ENCODE results near the gene RPL7L1. TPM values are rescaled to one million over a fixed set of nuclear protein-coding genes. Genes with fewer than 3 reads are reported as not detected.
A peak's percentile ranks its signal among the peaks of the same experiment; 100 is the strongest.
"Not testable (repeated sequence)": the region's sequence is repeated elsewhere in the genome, so short reads cannot be mapped to it uniquely, and the experiment has no call there.

Gene RPL7L1
- total RNA-seq, 5 donors from 2014 or later (not counting 1 experiment from before 2014, with no cell fraction given) = 62.5 to 89.2 (median 81.3) TPM

DNA sequence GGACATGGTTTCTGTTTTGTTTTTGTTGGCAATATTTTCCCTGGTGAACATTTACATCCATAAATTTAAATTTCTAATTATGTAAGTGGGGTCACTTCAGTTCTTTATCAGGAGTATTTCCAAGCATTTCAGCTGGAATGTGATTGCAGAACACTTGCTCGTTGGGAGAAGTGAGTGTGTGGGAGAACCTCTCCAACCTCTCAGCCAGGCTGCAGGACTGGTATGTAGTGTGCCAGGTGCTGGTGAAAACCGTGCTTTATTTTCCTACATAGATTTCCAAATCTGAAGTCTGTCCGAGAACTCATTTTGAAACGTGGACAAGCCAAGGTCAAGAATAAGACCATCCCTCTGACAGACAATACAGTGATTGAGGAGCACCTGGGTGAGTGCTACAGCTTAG is 6.3 kb downstream of the RPL7L1 start:
- Mint-ChIP-seq H3K27ac (no peak overlapping the region), H3K36me3 (peaks cover 33% of the 10 kb centered on the region), H3K9me3 (no peaks in the 10 kb centered on the region), H3K27me3 (no peaks in the 10 kb centered on the region), H3K4me3 (no peak overlapping the region), H3K4me1 (peaks cover 15 to 26% (median 22%) of the 10 kb centered on the region in 3 donors)
- Histone ChIP-seq H3K4me1 (ENCODE audit: control insufficient read depth in 1 of 2, extremely low read depth in 1 of 2, insufficient read depth in 2 of 2, low read length in 2 of 2) (peaks cover 5 to 22% of the 10 kb centered on the region in 2 experiments), H3K4me3 (ENCODE audit: control insufficient read depth in 1 of 2, extremely low read depth in 1 of 2, low read length in 1 of 2) (no peak overlapping the region), H3K9me3 (no peaks in the 10 kb centered on the region), H3K36me3 (ENCODE audit: control insufficient read depth in 2 of 2, extremely low read depth in 1 of 2, insufficient read depth in 1 of 2, low read length in 1 of 2) (peaks cover 16 to 42% of the 10 kb centered on the region in 2 donors), H3K27ac (ENCODE audit: low read length) (no peak overlapping the region), H3K27me3 (replicated peaks in 1 of 2; ENCODE audit: control insufficient read depth in 2 of 2, extremely low read depth in 1 of 2, insufficient read depth in 2 of 2, low read length in 1 of 2) (no peaks in the 10 kb centered on the region)
- no peak for ATAC-seq (replicated peaks in 1 of 4)
- no peak for DNase-seq
- WGBS (ENCODE audit: insufficient coverage) = no CpG with 5 or more reads among the region's 4 CpGs
- ChIA-PET CTCF (no interaction called here), POLR2A (interaction anchor here (0.5 to 0.6 kb wide), 2 partner anchors 25 to 119 kb away, joined by 5 to 9 read pairs; no protein-coding TSS in a partner anchor)

DNA sequence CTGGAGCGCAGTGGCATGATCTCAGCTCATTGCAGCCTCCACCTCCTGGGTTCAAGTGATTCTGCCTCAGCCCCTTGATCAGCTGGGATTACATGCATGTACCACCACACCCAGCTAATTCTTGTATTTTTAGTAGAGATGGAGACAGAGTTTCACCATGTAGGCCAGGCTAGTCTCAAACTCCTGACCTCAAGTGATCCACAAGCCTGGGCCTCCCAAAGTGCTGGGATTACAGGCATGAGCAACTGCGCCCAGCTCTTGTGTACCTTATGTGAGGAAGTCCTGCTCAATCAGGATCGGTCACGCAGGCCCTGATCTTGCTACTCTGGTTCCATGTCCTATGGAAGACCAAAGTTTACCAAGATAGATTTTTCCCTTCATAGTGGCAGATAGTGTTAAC is 8.8 kb downstream of the RPL7L1 start:
- CTCF ChIA-PET; ATAC-seq (replicated peaks in 1 of 4); H3K27me3 Mint-ChIP-seq; H3K4me3 ChIP-seq (ENCODE audit: control insufficient read depth in 1 of 2, extremely low read depth in 1 of 2, low read length in 1 of 2); H3K9me3 ChIP-seq; H3K9me3 Mint-ChIP-seq; H3K4me3 Mint-ChIP-seq; DNase-seq; H3K27me3 ChIP-seq (replicated peaks in 1 of 2; ENCODE audit: control insufficient read depth in 2 of 2, extremely low read depth in 1 of 2, insufficient read depth in 2 of 2, low read length in 1 of 2); H3K27ac ChIP-seq (ENCODE audit: low read length): not testable (repeated sequence)
- peaks cover 9 to 13% of the 10 kb centered on the region in 2 experiments for H3K4me1 ChIP-seq (ENCODE audit: control insufficient read depth in 1 of 2, extremely low read depth in 1 of 2, insufficient read depth in 2 of 2, low read length in 2 of 2)
- Mint-ChIP-seq H3K27ac (peak overlapping the region in 1 of 2 donors; percentile 34), H3K36me3 (peaks cover 30% of the 10 kb centered on the region), H3K4me1 (peaks cover 12 to 25% (median 20%) of the 10 kb centered on the region in 3 donors)
- 100% methylated on average over 1 of the region's 4 CpGs for WGBS (ENCODE audit: insufficient coverage)
- peaks cover 15 to 28% of the 10 kb centered on the region in 2 donors for H3K36me3 ChIP-seq (ENCODE audit: control insufficient read depth in 2 of 2, extremely low read depth in 1 of 2, insufficient read depth in 1 of 2, low read length in 1 of 2)
- POLR2A ChIA-PET = interaction anchor here in 1 of 2 donors (0.7 kb wide), 1 partner anchor 209 kb away, joined by 3 read pairs; no protein-coding TSS in a partner anchor

DNA sequence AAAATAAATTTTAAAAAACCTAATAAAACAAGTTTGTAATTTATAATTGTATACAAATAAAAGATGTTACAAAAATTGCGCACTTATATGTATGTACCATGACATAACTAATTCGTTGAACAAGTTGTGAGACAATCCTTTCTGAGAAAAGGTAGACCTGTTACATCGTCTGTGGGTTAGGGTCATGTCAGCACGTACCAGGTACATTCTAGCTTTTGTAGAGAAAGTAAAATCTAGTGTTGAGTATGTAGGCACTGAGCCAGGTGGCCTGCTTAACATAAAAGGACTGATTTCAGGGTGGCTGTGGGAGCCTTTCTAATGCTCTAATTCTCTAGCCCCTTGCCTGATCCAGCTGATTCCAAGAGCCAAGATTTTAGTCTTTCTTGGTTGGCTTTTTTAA is 10.4 kb downstream of the RPL7L1 start:
- H3K27me3 Mint-ChIP-seq = no peaks in the 10 kb centered on the region
- WGBS (ENCODE audit: insufficient coverage) = no CpG with 5 or more reads among the region's 4 CpGs
- Histone ChIP-seq H3K36me3 (ENCODE audit: control insufficient read depth in 2 of 2, extremely low read depth in 1 of 2, insufficient read depth in 1 of 2, low read length in 1 of 2) (peaks cover 8 to 12% of the 10 kb centered on the region in 2 donors), H3K27ac (ENCODE audit: low read length) (peak overlapping the region; percentile 76), H3K9me3 (no peaks in the 10 kb centered on the region), H3K4me3 (ENCODE audit: control insufficient read depth in 1 of 2, extremely low read depth in 1 of 2, low read length in 1 of 2) (peak overlapping the region; percentile 84 to 91), H3K4me1 (ENCODE audit: control insufficient read depth in 1 of 2, extremely low read depth in 1 of 2, insufficient read depth in 2 of 2, low read length in 2 of 2) (peaks cover 9 to 13% of the 10 kb centered on the region in 2 experiments), H3K27me3 (replicated peaks in 1 of 2; ENCODE audit: control insufficient read depth in 2 of 2, extremely low read depth in 1 of 2, insufficient read depth in 2 of 2, low read length in 1 of 2) (no peaks in the 10 kb centered on the region)
- DNase-seq (peak in 2 of 35 experiments; percentile 7 to 34), ATAC-seq (replicated peaks in 1 of 4) (no peak)
- H3K27ac Mint-ChIP-seq = peak overlapping the region; percentile 96 to 99
- POLR2A ChIA-PET = interaction anchor here (0.6 to 3.6 kb wide), 3 partner anchors 10 to 43 kb away, joined by 3 to 29 read pairs (median 5); partner anchors contain the start of gene RPL7L1 (in 1 of the 2)
- H3K9me3 Mint-ChIP-seq = no peaks in the 10 kb centered on the region
- CTCF ChIA-PET = no interaction called here
- peaks cover 5 to 20% (median 18%) of the 10 kb centered on the region in 3 donors for H3K4me1 Mint-ChIP-seq
- H3K4me3 Mint-ChIP-seq = peak overlapping the region; percentile 88 to 96 (median 92)
- H3K36me3 Mint-ChIP-seq = peaks cover 15% of the 10 kb centered on the region

DNA sequence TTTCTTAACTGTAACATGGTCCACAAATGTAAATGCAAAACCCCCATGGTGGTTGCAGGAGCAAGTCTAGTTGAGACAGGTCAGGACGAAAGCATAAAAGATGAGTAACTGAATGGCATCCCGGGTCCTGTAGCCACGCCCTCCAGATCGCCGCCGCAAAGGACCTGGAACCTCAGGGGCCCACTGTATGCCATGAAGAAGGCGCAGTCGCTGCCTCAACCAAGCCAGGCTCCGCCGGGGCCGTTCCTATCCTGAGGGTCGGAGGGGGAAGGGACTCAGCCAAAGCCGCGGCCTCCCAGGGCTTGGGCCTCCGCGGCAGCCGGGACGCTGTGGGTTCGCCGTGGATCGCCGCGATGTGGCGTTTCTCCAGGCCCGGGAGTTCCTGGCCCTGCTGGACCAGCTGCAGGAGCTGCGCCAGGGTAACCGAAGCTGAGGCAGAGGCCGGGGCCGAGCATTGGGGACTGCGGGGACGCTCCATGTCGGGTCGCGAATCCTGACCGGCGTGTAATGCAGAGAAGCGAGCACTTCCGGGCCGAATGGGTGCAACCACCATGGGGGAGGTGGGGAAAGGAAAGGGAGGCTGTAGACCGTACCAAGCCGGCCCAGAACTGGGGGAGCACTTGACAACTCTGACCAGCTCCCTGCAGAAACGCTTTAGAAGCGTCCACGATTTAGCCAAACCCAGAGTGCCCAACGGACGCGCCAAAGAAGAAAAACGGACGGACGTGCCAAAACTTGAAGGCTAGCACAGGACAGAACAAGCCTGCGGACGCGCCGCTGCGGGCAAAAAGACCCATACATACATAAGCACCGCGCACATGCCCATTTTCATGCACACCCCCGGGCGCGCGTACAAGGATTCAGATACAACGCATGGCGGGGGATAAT is 11.1 kb downstream of the RPL7L1 start:
- peak overlapping the region; percentile 76 for H3K27ac ChIP-seq (ENCODE audit: low read length)
- Mint-ChIP-seq H3K9me3 (no peaks in the 10 kb centered on the region), H3K4me1 (peaks cover 5 to 20% (median 18%) of the 10 kb centered on the region in 3 donors), H3K36me3 (peaks cover 13% of the 10 kb centered on the region), H3K27me3 (no peaks in the 10 kb centered on the region), H3K4me3 (peak overlapping the region; percentile 88 to 96 (median 92)), H3K27ac (peak overlapping the region; percentile 96 to 99)
- peak overlapping the region; percentile 84 to 91 for H3K4me3 ChIP-seq (ENCODE audit: control insufficient read depth in 1 of 2, extremely low read depth in 1 of 2, low read length in 1 of 2)
- DNase-seq (peak; percentile 73 to 90 (median 84)), ATAC-seq (replicated peaks in 1 of 4) (peak; percentile 93 to 97 (median 96))
- no peaks in the 10 kb centered on the region for H3K9me3 ChIP-seq
- no peaks in the 10 kb centered on the region for H3K27me3 ChIP-seq (replicated peaks in 1 of 2; ENCODE audit: control insufficient read depth in 2 of 2, extremely low read depth in 1 of 2, insufficient read depth in 2 of 2, low read length in 1 of 2)
- CTCF ChIA-PET = interaction anchor here in 1 of 2 donors (0.7 kb wide), 2 partner anchors 11 to 279 kb away, joined by 3 to 5 read pairs; no protein-coding TSS in a partner anchor
- under 1% methylated on average over 62 of the region's 63 CpGs for WGBS (ENCODE audit: insufficient coverage)
- H3K4me1 ChIP-seq (ENCODE audit: control insufficient read depth in 1 of 2, extremely low read depth in 1 of 2, insufficient read depth in 2 of 2, low read length in 2 of 2) = peaks cover 9 to 13% of the 10 kb centered on the region in 2 experiments
- POLR2A ChIA-PET = interaction anchor here (0.6 to 3.6 kb wide), 4 partner anchors 8 to 334 kb away, joined by 3 to 29 read pairs (median 4); partner anchors contain the start of gene RPL7L1 (in 1 of the 2)
- peaks cover 6 to 7% of the 10 kb centered on the region in 2 donors for H3K36me3 ChIP-seq (ENCODE audit: control insufficient read depth in 2 of 2, extremely low read depth in 1 of 2, insufficient read depth in 1 of 2, low read length in 1 of 2)

DNA sequence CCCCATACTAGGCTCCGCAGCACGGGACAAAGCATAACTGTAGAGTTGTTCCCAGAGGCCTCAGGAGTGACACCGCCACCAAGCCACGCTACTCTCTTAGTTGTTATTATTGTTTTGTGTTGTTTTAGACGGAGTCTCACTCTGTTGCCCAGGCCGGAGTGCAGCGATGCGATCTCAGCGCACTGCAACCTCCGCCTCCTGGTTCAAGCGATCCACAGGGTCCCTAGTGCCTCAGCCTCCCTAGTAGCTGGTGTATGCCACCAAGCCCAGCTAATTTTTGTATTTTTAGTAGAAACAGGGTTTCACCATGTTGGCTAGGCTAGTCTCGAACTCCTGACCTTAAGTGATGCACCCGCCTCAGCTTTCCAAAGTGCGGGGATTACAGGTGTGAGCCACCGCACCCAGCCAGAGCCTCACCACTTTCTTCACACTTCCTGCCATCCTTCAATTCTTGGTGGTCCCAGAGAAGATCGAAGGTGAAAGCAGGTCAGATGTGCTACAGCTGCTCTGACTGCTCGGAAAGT is 11.8 kb downstream of the RPL7L1 start:
- ChIA-PET CTCF (interaction anchor here (0.6 to 1.2 kb wide), 5 partner anchors 11 to 278 kb away, joined by 3 to 5 read pairs (median 3); partner anchors contain the start of gene TBCC (in 1 of the 2)), POLR2A (interaction anchor here (0.5 to 3.6 kb wide), 6 partner anchors 9 to 334 kb away, joined by 3 to 29 read pairs (median 5); partner anchors contain the start of genes CNPY3 (in 1 of the 2) and RPL7L1 (in 1 of the 2))
- no peak for DNase-seq
- Mint-ChIP-seq H3K4me3 (peak overlapping the region; percentile 88 to 96 (median 92)), H3K9me3 (no peaks in the 10 kb centered on the region), H3K27ac (peak overlapping the region; percentile 96 to 99), H3K4me1 (peaks cover 5 to 20% (median 18%) of the 10 kb centered on the region in 3 donors), H3K27me3 (no peaks in the 10 kb centered on the region), H3K36me3 (peaks cover 6% of the 10 kb centered on the region)
- Histone ChIP-seq H3K36me3 (ENCODE audit: control insufficient read depth in 2 of 2, extremely low read depth in 1 of 2, insufficient read depth in 1 of 2, low read length in 1 of 2) (no peaks in the 10 kb centered on the region), H3K27ac (ENCODE audit: low read length) (peak overlapping the region; percentile 76), H3K27me3 (replicated peaks in 1 of 2; ENCODE audit: control insufficient read depth in 2 of 2, extremely low read depth in 1 of 2, insufficient read depth in 2 of 2, low read length in 1 of 2) (no peaks in the 10 kb centered on the region), H3K4me3 (ENCODE audit: control insufficient read depth in 1 of 2, extremely low read depth in 1 of 2, low read length in 1 of 2) (peak overlapping the region; percentile 84 to 91), H3K4me1 (ENCODE audit: control insufficient read depth in 1 of 2, extremely low read depth in 1 of 2, insufficient read depth in 2 of 2, low read length in 2 of 2) (peaks cover 9 to 13% of the 10 kb centered on the region in 2 experiments), H3K9me3 (no peaks in the 10 kb centered on the region)
- no peak for ATAC-seq (replicated peaks in 1 of 4)
- 56% methylated on average over 11 of the region's 17 CpGs for WGBS (ENCODE audit: insufficient coverage)
